ENCODE results near the gene C16orf96.
A peak's percentile ranks its signal among the peaks of the same experiment; 100 is the strongest.

DNA sequence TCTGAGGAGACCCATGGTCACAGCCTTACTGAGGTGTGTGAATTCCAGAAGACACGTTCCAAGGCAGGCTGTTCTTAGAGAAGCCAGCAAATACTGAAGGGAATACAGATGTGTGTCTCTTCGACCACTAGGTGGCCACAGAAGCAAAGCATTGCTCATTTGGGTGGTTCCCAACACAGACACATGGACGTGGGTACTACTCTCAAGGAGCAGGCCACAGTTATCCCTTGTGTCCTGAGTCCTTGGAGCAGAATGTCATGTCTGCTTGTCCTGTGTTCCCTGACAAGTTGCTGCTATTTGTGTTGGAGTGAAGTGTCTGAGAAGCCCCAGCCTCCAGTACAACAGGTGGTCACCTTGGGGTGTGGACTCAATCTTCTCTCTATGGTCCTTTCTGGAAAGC, 49.7 kb upstream of the C16orf96 start:
- TF ChIP-seq KDM5A (IDR thresholded peaks at IDR 0.05) (no peak), PBX3 (IDR thresholded peaks at IDR 0.05) (no peak), USF2 (IDR thresholded peaks at IDR 0.05) (no peak)
- TF ChIP-seq, protein P1, sequence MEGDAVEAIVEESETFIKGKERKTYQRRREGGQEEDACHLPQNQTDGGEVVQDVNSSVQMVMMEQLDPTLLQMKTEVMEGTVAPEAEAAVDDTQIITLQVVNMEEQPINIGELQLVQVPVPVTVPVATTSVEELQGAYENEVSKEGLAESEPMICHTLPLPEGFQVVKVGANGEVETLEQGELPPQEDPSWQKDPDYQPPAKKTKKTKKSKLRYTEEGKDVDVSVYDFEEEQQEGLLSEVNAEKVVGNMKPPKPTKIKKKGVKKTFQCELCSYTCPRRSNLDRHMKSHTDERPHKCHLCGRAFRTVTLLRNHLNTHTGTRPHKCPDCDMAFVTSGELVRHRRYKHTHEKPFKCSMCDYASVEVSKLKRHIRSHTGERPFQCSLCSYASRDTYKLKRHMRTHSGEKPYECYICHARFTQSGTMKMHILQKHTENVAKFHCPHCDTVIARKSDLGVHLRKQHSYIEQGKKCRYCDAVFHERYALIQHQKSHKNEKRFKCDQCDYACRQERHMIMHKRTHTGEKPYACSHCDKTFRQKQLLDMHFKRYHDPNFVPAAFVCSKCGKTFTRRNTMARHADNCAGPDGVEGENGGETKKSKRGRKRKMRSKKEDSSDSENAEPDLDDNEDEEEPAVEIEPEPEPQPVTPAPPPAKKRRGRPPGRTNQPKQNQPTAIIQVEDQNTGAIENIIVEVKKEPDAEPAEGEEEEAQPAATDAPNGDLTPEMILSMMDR (IDR thresholded peaks at IDR 0.05) = peak; percentile 88

Measured in A549 (cell line).